ENCODE measurements around the gene NFE2L2.
"Not testable (repeated sequence)": the region's sequence is repeated elsewhere in the genome, so short reads cannot be mapped to it uniquely, and the experiment has no call there.

Gene NFE2L2

GRCh38 chr2:177239932-177240630, 24.4 kb downstream of the NFE2L2 start:
- no peak for DNase-seq (ENCODE audit: low read depth in 2 of 3, low spot score in 2 of 3)

GRCh38 chr2:177239053-177239452, 25.5 kb downstream of the NFE2L2 start:
- DNase-seq (ENCODE audit: low read depth in 2 of 3, low spot score in 2 of 3), result no peak

GRCh38 chr2:177237932-177238331, 26.6 kb downstream of the NFE2L2 start:
- no peak for DNase-seq (ENCODE audit: low read depth in 2 of 3, low spot score in 2 of 3)

- DNase-seq (ENCODE audit: low read depth in 2 of 3, low spot score in 2 of 3), result no peak
Observed at GRCh38 chr2:177235855-177236437, 28.6 kb downstream of the NFE2L2 start.

- no peak for DNase-seq (ENCODE audit: low read depth in 2 of 3, low spot score in 2 of 3)
Observed at GRCh38 chr2:177234267-177234666, 30.3 kb downstream of the NFE2L2 start.

- no peak for DNase-seq (ENCODE audit: low read depth in 2 of 3, low spot score in 2 of 3)
Observed at GRCh38 chr2:177232098-177232704, 32.3 kb downstream of the NFE2L2 start.

- no peak for DNase-seq (ENCODE audit: low read depth in 2 of 3, low spot score in 2 of 3)
Observed at GRCh38 chr2:177231270-177231669, 33.3 kb downstream of the NFE2L2 start.

GRCh38 chr2:177229442-177230242, 34.9 kb downstream of the NFE2L2 start:
- no peak for DNase-seq (ENCODE audit: low read depth in 2 of 3, low spot score in 2 of 3)

GRCh38 chr2:177225965-177226360, 38.6 kb downstream of the NFE2L2 start:
- no peak for DNase-seq (ENCODE audit: low read depth in 2 of 3, low spot score in 2 of 3)

GRCh38 chr2:177223436-177223835, 41.1 kb downstream of the NFE2L2 start:
- DNase-seq (ENCODE audit: low read depth in 2 of 3, low spot score in 2 of 3), result not testable (repeated sequence)

GRCh38 chr2:177221970-177222369, 42.6 kb downstream of the NFE2L2 start:
- no peak for DNase-seq (ENCODE audit: low read depth in 2 of 3, low spot score in 2 of 3)

- DNase-seq (ENCODE audit: low read depth in 2 of 3, low spot score in 2 of 3), result no peak
Observed at GRCh38 chr2:177221534-177221933, 43.0 kb downstream of the NFE2L2 start.

GRCh38 chr2:177219787-177220186, 44.7 kb downstream of the NFE2L2 start:
- not testable (repeated sequence) for DNase-seq (ENCODE audit: low read depth in 2 of 3, low spot score in 2 of 3)

GRCh38 chr2:177217247-177217843, 47.2 kb downstream of the NFE2L2 start:
- no peak for DNase-seq (ENCODE audit: low read depth in 2 of 3, low spot score in 2 of 3)

- peak; percentile 83 to 86 (median 84) for DNase-seq (ENCODE audit: low read depth in 2 of 3, low spot score in 2 of 3)
Observed at GRCh38 chr2:177212891-177213856, 51.4 kb downstream of the NFE2L2 start.

GRCh38 chr2:177212106-177212890, 52.2 kb downstream of the NFE2L2 start, which contains the start of gene HNRNPA3:
TSS of gene HNRNPA3 (plus strand) at chr2:177212794. CDS start at chr2:177212800, 6 bp downstream.
- peak; percentile 97 to 99 (median 98) for DNase-seq (ENCODE audit: low read depth in 2 of 3, low spot score in 2 of 3)

GRCh38 chr2:177211576-177212105, 52.9 kb downstream of the NFE2L2 start:
- DNase-seq (ENCODE audit: low read depth in 2 of 3, low spot score in 2 of 3), result no peak

GRCh38 chr2:177211169-177211568, 53.4 kb downstream of the NFE2L2 start:
- no peak for DNase-seq (ENCODE audit: low read depth in 2 of 3, low spot score in 2 of 3)

GRCh38 chr2:177207101-177207500, 57.4 kb downstream of the NFE2L2 start:
- no peak for DNase-seq (ENCODE audit: low read depth in 2 of 3, low spot score in 2 of 3)

All from activated CD8-positive, alpha-beta memory T cell treated with anti-CD3 and anti-CD28 coated beads for 48 hours (primary cell).